ENCODE measurements around the gene RRAS. TPM values are rescaled to one million over a fixed set of nuclear protein-coding genes. Genes with fewer than 3 reads are reported as not detected.

RRAS gene
- total and polyA plus RNA-seq, 3 donors from 2014 or later, result 39.3 to 69.2 (median 41.5) TPM

- DNase-seq, result peak; percentile 99
- intact Hi-C loops (cut with DNase I; ENCODE audit: low total_unique reads), result no loop called here
- Histone ChIP-seq H3K4me1 (peaks cover 48% of the 10 kb centered on the region), H3K36me3 (ENCODE audit: low read depth, missing control alignments) (no peaks in the 10 kb centered on the region), H3K9me3 (no peaks in the 10 kb centered on the region), H3K27me3 (no peaks in the 10 kb centered on the region), H3K27ac (peak within 1 kb of the TSS; percentile 98 to 99), H3K4me3 (peak within 1 kb of the TSS; percentile 82 to 84)
- whole genome bisulfite sequencing, 2 donors, result 0 to 1% methylated on average over 19 to 77 of the region's 87 CpGs
- TF ChIP-seq CTCF (IDR thresholded peaks at IDR 0.05), result no peak
- peak; percentile 77 for TF ChIP-seq POLR2A (IDR thresholded peaks at IDR 0.05)
These were observed 1.9 kb upstream of the RRAS start, which contains the start of gene SCAF1 for GRCh38 chr19:49641688-49642491. TSS of gene SCAF1 (plus strand) at chr19:49642209. CDS start at chr19:49645027, 2,818 bp downstream.

- 7 to 15% methylated on average over 8 to 24 of the region's 31 CpGs for WGBS, 2 donors
- TF ChIP-seq POLR2A (IDR thresholded peaks at IDR 0.05) (no peak), CTCF (IDR thresholded peaks at IDR 0.05) (no peak)
- DNase-seq, result no peak
- Histone ChIP-seq H3K27ac (peak overlapping the region; percentile 98 to 99), H3K27me3 (no peaks in the 10 kb centered on the region), H3K4me3 (peak overlapping the region; percentile 70 to 84), H3K9me3 (no peaks in the 10 kb centered on the region), H3K36me3 (ENCODE audit: low read depth, missing control alignments) (no peaks in the 10 kb centered on the region), H3K4me1 (peaks cover 48% of the 10 kb centered on the region)
- intact Hi-C loops (cut with DNase I; ENCODE audit: low total_unique reads), result no loop called here
These were observed 386 bp downstream of the RRAS start for GRCh38 chr19:49639401-49640112.

GRCh38 chr19:49637821-49638738 lies 1.9 kb downstream of the RRAS start:
- peak overlapping the region; percentile 82 to 99 for H3K27ac ChIP-seq
- H3K4me1 ChIP-seq, result peaks cover 40% of the 10 kb centered on the region
- intact Hi-C loops (cut with DNase I; ENCODE audit: low total_unique reads), result no loop called here

More at GRCh38 chr19:49637821-49638738, 1.9 kb downstream of the RRAS start:
- DNase-seq, result peak; percentile 92
- Histone ChIP-seq H3K4me3 (no peak overlapping the region), H3K36me3 (ENCODE audit: low read depth, missing control alignments) (no peaks in the 10 kb centered on the region), H3K9me3 (no peaks in the 10 kb centered on the region), H3K27me3 (no peaks in the 10 kb centered on the region)
- TF ChIP-seq POLR2A (IDR thresholded peaks at IDR 0.05), result no peak
- no peak for TF ChIP-seq CTCF (IDR thresholded peaks at IDR 0.05)
- WGBS, 2 donors, result 26 to 29% methylated on average over 17 to 19 of the region's 19 CpGs
